Smooth muscle cell (in vitro differentiated cells): ENCODE results near the gene ATP8A2. TPM values are rescaled to one million over a fixed set of nuclear protein-coding genes. Genes with fewer than 3 reads are reported as not detected.

ENCODE experiments used
- DNase-seq: peaks from one replicate; lab custom pipeline; 2025; ENCODE audit not compliant: unreplicated experiment; lab: John Stamatoyannopoulos, UW
- H2AFZ ChIP-seq: fragments of 200-600 bp; sonication (generic); 2 replicates; pipeline ENCODE4 v1.6.0; 2016; ENCODE audit warnings: antibody characterized with exemption, low read depth, mild to moderate bottlenecking
- H3F3A ChIP-seq: fragments of 200-600 bp; sonication (generic); 2 replicates; pipeline ENCODE4 v1.6.0; 2017; ENCODE audit warnings: antibody characterized with exemption, low read depth
- H3K27ac ChIP-seq: fragments of 200-600 bp; sonication (generic); 2 replicates; pipeline ENCODE4 v1.5.1; 2016; ENCODE audit warnings: low read depth, mild to moderate bottlenecking
- H3K27me3 ChIP-seq: fragments of 200-600 bp; sonication (generic); 2 replicates; pipeline ENCODE4 v1.6.1; 2016; ENCODE audit warnings: low read depth, mild to moderate bottlenecking
- H3K36me3 ChIP-seq: fragments of 200-600 bp; sonication (generic); 2 replicates; pipeline ENCODE4 v1.5.1; 2016; ENCODE audit warnings: low read depth
- H3K4me1 ChIP-seq: fragments of 200-600 bp; sonication (generic); 2 replicates; pipeline ENCODE4 v1.5.1; 2016; ENCODE audit warnings: low read depth
- H3K4me2 ChIP-seq: fragments of 200-600 bp; sonication (generic); 2 replicates; pipeline ENCODE4 v1.6.0; 2016; ENCODE audit warnings: mild to moderate bottlenecking
- H3K4me3 ChIP-seq: fragments of 200-600 bp; sonication (generic); 2 replicates; pipeline ENCODE4 v1.5.1; 2016; ENCODE audit warnings: mild to moderate bottlenecking
- H3K79me2 ChIP-seq: fragments of 200-600 bp; sonication (generic); 2 replicates; pipeline ENCODE4 v1.6.0; 2016; ENCODE audit warnings: low read depth, mild to moderate bottlenecking
- H3K9ac ChIP-seq: fragments of 200-600 bp; sonication (generic); 2 replicates; pipeline ENCODE4 v1.6.0; 2016; ENCODE audit warnings: low read depth
- H3K9me3 ChIP-seq: fragments of 200-600 bp; sonication (generic); replicated peaks from 2 replicates; pipeline ENCODE4 v1.5.1; 2016; ENCODE audit warnings: low read depth
- H4K20me1 ChIP-seq: fragments of 200-600 bp; sonication (generic); 2 replicates; pipeline ENCODE4 v1.6.0; 2016; ENCODE audit warnings: low read depth
- WGBS: methylation state at CpG from one replicate; pipeline ENCODE4 v1.1.7; 2016; ENCODE audit warnings: low lambda C conversion rate; 5-methylcytosine and 5-hydroxymethylcytosine counted together
- polyA plus RNA-seq: library from polyadenylated mRNA; unstranded; fragments of >200 nt; fragmentation: Nextera tagmentation; extraction: Ambion mirVana; gene quantifications from 2 replicates; pipeline ENCODE4 v1.2.1, GENCODE V29; 2016
- total RNA-seq: library from RNA; depleted of rRNA; stranded (reverse); fragments of >200 nt; gene quantifications from 2 replicates; pipeline ENCODE4 v1.2.3, GENCODE V29; 2014
- TF ChIP-seq, protein P1 (sequence below): fragments of 200-600 bp; sonication (generic); IDR thresholded peaks from 2 replicates; pipeline ENCODE4 v1.5.1; 2017; ENCODE audit warnings: borderline replicate concordance, mild to moderate bottlenecking, antibody characterized with exemption; ENCODE audit not compliant: insufficient read depth, poor library complexity, severe bottlenecking

Gene ATP8A2
- total and polyA plus RNA-seq, 2 experiments from 2014 or later = under 0.01 to 0.06 TPM

DNA sequence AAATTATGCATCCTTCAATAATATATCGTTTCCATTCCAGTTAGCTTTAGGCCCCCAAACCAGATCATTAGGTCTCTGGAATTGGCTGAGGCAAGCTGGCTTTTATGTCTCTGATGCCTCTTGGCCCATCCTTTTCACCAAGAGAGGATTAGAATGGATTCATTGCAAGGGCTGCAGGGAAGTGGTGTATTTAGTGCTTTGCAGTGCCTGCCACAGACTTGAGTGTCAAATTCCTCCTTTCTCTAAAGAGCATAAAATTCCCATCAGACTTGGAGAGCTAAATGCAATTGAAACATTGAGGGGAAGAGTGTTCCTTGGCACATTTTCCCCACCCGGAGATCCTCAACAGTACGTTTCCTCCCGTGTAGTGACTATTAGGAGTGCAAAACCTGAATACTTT, 302.6 kb downstream of the ATP8A2 start:
- no peaks in the 10 kb centered on the region for H3K27me3 ChIP-seq
- TF ChIP-seq, protein P1, sequence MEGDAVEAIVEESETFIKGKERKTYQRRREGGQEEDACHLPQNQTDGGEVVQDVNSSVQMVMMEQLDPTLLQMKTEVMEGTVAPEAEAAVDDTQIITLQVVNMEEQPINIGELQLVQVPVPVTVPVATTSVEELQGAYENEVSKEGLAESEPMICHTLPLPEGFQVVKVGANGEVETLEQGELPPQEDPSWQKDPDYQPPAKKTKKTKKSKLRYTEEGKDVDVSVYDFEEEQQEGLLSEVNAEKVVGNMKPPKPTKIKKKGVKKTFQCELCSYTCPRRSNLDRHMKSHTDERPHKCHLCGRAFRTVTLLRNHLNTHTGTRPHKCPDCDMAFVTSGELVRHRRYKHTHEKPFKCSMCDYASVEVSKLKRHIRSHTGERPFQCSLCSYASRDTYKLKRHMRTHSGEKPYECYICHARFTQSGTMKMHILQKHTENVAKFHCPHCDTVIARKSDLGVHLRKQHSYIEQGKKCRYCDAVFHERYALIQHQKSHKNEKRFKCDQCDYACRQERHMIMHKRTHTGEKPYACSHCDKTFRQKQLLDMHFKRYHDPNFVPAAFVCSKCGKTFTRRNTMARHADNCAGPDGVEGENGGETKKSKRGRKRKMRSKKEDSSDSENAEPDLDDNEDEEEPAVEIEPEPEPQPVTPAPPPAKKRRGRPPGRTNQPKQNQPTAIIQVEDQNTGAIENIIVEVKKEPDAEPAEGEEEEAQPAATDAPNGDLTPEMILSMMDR = no peak
- no peaks in the 10 kb centered on the region for H3F3A ChIP-seq
- no peaks in the 10 kb centered on the region for H3K4me1 ChIP-seq
- no peak overlapping the region for H3K9ac ChIP-seq
- H3K79me2 ChIP-seq = no peaks in the 10 kb centered on the region
- no peaks in the 10 kb centered on the region for H3K36me3 ChIP-seq
- H4K20me1 ChIP-seq = no peaks in the 10 kb centered on the region
- 89% methylated on average over 4 of the region's 4 CpGs for WGBS
- no peak overlapping the region for H3K4me3 ChIP-seq
- no peak overlapping the region for H3K4me2 ChIP-seq
- H2AFZ ChIP-seq = no peak overlapping the region
- no peaks in the 10 kb centered on the region for H3K9me3 ChIP-seq
- no peak overlapping the region for H3K27ac ChIP-seq
- no peak for DNase-seq

DNA sequence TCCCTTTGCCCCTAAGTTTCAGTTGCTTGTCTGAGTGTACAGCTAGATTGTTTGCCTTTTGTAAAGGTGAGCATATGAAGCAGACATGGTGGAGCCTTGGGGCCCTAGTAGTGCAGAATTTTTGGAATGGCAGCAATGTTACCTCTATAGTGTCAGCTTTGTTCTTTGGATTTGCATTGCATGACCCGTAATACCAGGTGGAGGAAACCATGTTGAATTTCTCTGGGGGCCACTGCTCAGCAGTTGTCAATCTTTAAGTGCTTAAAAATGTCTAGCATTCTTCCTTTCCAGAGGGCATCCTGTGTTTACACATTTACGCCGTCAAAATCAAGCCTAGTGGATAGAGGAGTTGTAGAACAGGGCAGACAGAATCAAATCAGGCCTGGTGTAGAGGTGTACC, 303.3 kb downstream of the ATP8A2 start:
- H3K27ac ChIP-seq = no peak overlapping the region
- no peak overlapping the region for H2AFZ ChIP-seq
- no peaks in the 10 kb centered on the region for H3K79me2 ChIP-seq
- 70% methylated on average over 3 of the region's 3 CpGs for WGBS
- H3F3A ChIP-seq = no peaks in the 10 kb centered on the region
- no peak for DNase-seq
- H3K9ac ChIP-seq = no peak overlapping the region
- H3K9me3 ChIP-seq = no peaks in the 10 kb centered on the region
- TF ChIP-seq, protein P1 = no peak
- no peak overlapping the region for H3K4me3 ChIP-seq
- no peaks in the 10 kb centered on the region for H3K27me3 ChIP-seq
- no peaks in the 10 kb centered on the region for H3K4me1 ChIP-seq
- no peaks in the 10 kb centered on the region for H3K36me3 ChIP-seq
- no peak overlapping the region for H3K4me2 ChIP-seq
- no peaks in the 10 kb centered on the region for H4K20me1 ChIP-seq

DNA sequence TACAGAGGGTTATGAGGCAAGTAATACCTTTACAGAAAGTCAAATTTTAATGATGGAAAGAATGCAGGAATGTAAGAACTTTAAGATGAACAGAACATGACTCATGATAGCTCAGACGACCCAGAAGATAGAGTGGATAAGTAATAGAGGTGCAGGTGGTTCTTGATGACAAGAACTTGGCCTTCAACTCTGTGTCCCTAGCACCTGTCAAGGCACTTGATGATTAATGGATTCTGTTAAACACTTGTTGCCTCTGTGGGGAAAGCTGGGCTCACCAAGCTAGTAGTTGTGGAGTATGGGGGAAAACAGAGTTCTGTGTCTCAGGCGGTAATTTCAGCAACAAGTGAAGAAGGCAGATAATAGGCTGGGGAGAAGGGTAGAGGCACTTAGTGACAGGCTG, 306.2 kb downstream of the ATP8A2 start:
- Histone ChIP-seq H3F3A (no peaks in the 10 kb centered on the region), H3K4me3 (no peak overlapping the region), H3K79me2 (no peaks in the 10 kb centered on the region), H4K20me1 (no peaks in the 10 kb centered on the region), H3K4me2 (no peak overlapping the region), H3K27ac (no peak overlapping the region), H3K36me3 (no peaks in the 10 kb centered on the region), H2AFZ (no peak overlapping the region), H3K4me1 (no peaks in the 10 kb centered on the region), H3K27me3 (no peaks in the 10 kb centered on the region), H3K9ac (no peak overlapping the region), H3K9me3 (no peaks in the 10 kb centered on the region)
- DNase-seq = no peak
- TF ChIP-seq, protein P1 = no peak
- 67% methylated on average over 2 of the region's 2 CpGs for WGBS

DNA sequence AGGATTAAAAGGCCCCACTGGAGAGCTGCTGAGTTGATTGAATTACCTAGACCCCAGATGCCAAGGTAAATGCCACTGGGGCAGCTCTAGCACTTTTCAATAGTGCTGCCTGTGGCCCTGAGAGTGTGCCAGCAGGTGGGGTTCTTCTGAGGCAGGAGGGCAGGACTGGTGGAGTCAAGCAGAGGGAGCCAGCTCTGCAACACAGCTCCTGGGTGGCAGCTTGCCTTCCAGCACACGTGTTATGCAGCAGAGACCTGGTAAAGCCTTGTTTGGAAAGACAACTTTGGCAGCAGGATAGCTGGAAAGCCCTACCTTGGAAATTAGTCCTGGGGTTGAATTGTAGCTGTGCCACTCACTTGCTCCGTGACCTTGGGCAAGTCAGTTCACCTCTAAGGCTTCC, 306.6 kb downstream of the ATP8A2 start:
- no peak for DNase-seq
- Histone ChIP-seq H4K20me1 (no peaks in the 10 kb centered on the region), H3K4me1 (no peaks in the 10 kb centered on the region), H3K27me3 (no peaks in the 10 kb centered on the region), H3K9ac (no peak overlapping the region), H3K36me3 (no peaks in the 10 kb centered on the region), H3K27ac (no peak overlapping the region), H2AFZ (no peak overlapping the region), H3K79me2 (no peaks in the 10 kb centered on the region), H3K9me3 (no peaks in the 10 kb centered on the region), H3K4me3 (no peak overlapping the region), H3K4me2 (no peak overlapping the region), H3F3A (no peaks in the 10 kb centered on the region)
- 86% methylated on average over 2 of the region's 2 CpGs for WGBS
- TF ChIP-seq, protein P1 = no peak
